ENCODE results near the gene NLGN1. TPM values are rescaled to one million over a fixed set of nuclear protein-coding genes. Genes with fewer than 3 reads are reported as not detected.

NLGN1 gene
- total RNA-seq, 5 donors from 2014 or later (not counting 1 experiment from before 2014, with no cell fraction given) = 0.18 TPM; not detected in 4

GRCh38 chr3:173890091-173890490 is 492.5 kb downstream of the NLGN1 start:
- Mint-ChIP-seq H3K4me1 (no peaks in the 10 kb centered on the region), H3K4me3 (no peak overlapping the region), H3K27me3 (no peaks in the 10 kb centered on the region), H3K36me3 (no peaks in the 10 kb centered on the region), H3K27ac (no peak overlapping the region), H3K9me3 (peaks cover 6 to 9% (median 6%) of the 10 kb centered on the region in 3 donors)
- Histone ChIP-seq H3K36me3 (ENCODE audit: control insufficient read depth in 2 of 2, extremely low read depth in 1 of 2, insufficient read depth in 1 of 2, low read length in 1 of 2) (no peaks in the 10 kb centered on the region), H3K4me1 (ENCODE audit: control insufficient read depth in 1 of 2, extremely low read depth in 1 of 2, insufficient read depth in 2 of 2, low read length in 2 of 2) (no peaks in the 10 kb centered on the region), H3K4me3 (ENCODE audit: control insufficient read depth in 1 of 2, extremely low read depth in 1 of 2, low read length in 1 of 2) (no peak overlapping the region), H3K27ac (ENCODE audit: low read length) (no peak overlapping the region), H3K27me3 (replicated peaks in 1 of 2; ENCODE audit: control insufficient read depth in 2 of 2, extremely low read depth in 1 of 2, insufficient read depth in 2 of 2, low read length in 1 of 2) (no peaks in the 10 kb centered on the region), H3K9me3 (no peaks in the 10 kb centered on the region)
- POLR2A ChIA-PET = interaction anchor here in 1 of 2 donors (0.7 kb wide), 1 partner anchor 796 kb away, joined by 3 read pairs; no protein-coding TSS in a partner anchor
- CTCF ChIA-PET = no interaction called here
- ATAC-seq (replicated peaks in 1 of 4) (no peak), DNase-seq (no peak)
- WGBS (ENCODE audit: insufficient coverage) = no CpG with 5 or more reads among the region's 4 CpGs

- ChIA-PET CTCF (no interaction called here), POLR2A (no interaction called here)
- H3K4me3 ChIP-seq (ENCODE audit: control insufficient read depth in 1 of 2, extremely low read depth in 1 of 2, low read length in 1 of 2) = no peak overlapping the region
- no peak overlapping the region for H3K4me3 Mint-ChIP-seq
- H3K9me3 ChIP-seq = no peaks in the 10 kb centered on the region
- H3K27ac Mint-ChIP-seq = no peak overlapping the region
- no peaks in the 10 kb centered on the region for H3K27me3 ChIP-seq (replicated peaks in 1 of 2; ENCODE audit: control insufficient read depth in 2 of 2, extremely low read depth in 1 of 2, insufficient read depth in 2 of 2, low read length in 1 of 2)
- WGBS (ENCODE audit: insufficient coverage) = no CpG with 5 or more reads among the region's 4 CpGs
- H3K27me3 Mint-ChIP-seq = no peaks in the 10 kb centered on the region
- H3K36me3 Mint-ChIP-seq = no peaks in the 10 kb centered on the region
- peaks cover 7 to 11% (median 9%) of the 10 kb centered on the region in 3 donors for H3K9me3 Mint-ChIP-seq
- H3K4me1 Mint-ChIP-seq = no peaks in the 10 kb centered on the region
- ATAC-seq (replicated peaks in 1 of 4) (no peak), DNase-seq (no peak)
- no peaks in the 10 kb centered on the region for H3K36me3 ChIP-seq (ENCODE audit: control insufficient read depth in 2 of 2, extremely low read depth in 1 of 2, insufficient read depth in 1 of 2, low read length in 1 of 2)
- no peaks in the 10 kb centered on the region for H3K4me1 ChIP-seq (ENCODE audit: control insufficient read depth in 1 of 2, extremely low read depth in 1 of 2, insufficient read depth in 2 of 2, low read length in 2 of 2)
- no peak overlapping the region for H3K27ac ChIP-seq (ENCODE audit: low read length)
Observed at GRCh38 chr3:173891272-173892100, 493.9 kb downstream of the NLGN1 start.

GRCh38 chr3:173892547-173892946 is 495.0 kb downstream of the NLGN1 start:
- Histone ChIP-seq H3K27ac (ENCODE audit: low read length) (no peak overlapping the region), H3K27me3 (replicated peaks in 1 of 2; ENCODE audit: control insufficient read depth in 2 of 2, extremely low read depth in 1 of 2, insufficient read depth in 2 of 2, low read length in 1 of 2) (no peaks in the 10 kb centered on the region), H3K4me3 (ENCODE audit: control insufficient read depth in 1 of 2, extremely low read depth in 1 of 2, low read length in 1 of 2) (no peak overlapping the region), H3K36me3 (ENCODE audit: control insufficient read depth in 2 of 2, extremely low read depth in 1 of 2, insufficient read depth in 1 of 2, low read length in 1 of 2) (no peaks in the 10 kb centered on the region), H3K4me1 (ENCODE audit: control insufficient read depth in 1 of 2, extremely low read depth in 1 of 2, insufficient read depth in 2 of 2, low read length in 2 of 2) (no peaks in the 10 kb centered on the region), H3K9me3 (no peaks in the 10 kb centered on the region)
- Mint-ChIP-seq H3K9me3 (peaks cover 8 to 14% (median 12%) of the 10 kb centered on the region in 3 donors), H3K27me3 (no peaks in the 10 kb centered on the region), H3K4me3 (no peak overlapping the region), H3K4me1 (no peaks in the 10 kb centered on the region), H3K36me3 (no peaks in the 10 kb centered on the region), H3K27ac (no peak overlapping the region)
- no peak for ATAC-seq (replicated peaks in 1 of 4)
- no peak for DNase-seq
- 0% methylated on average over 1 of the region's 4 CpGs for WGBS (ENCODE audit: insufficient coverage)
- ChIA-PET CTCF (no interaction called here), POLR2A (no interaction called here)

- H3K9me3 ChIP-seq = no peaks in the 10 kb centered on the region
- no peak overlapping the region for H3K4me3 Mint-ChIP-seq
- ATAC-seq (replicated peaks in 1 of 4) (no peak), DNase-seq (no peak)
- H3K27ac Mint-ChIP-seq = no peak overlapping the region
- no peaks in the 10 kb centered on the region for H3K4me1 Mint-ChIP-seq
- no peak overlapping the region for H3K4me3 ChIP-seq (ENCODE audit: control insufficient read depth in 1 of 2, extremely low read depth in 1 of 2, low read length in 1 of 2)
- ChIA-PET POLR2A (no interaction called here), CTCF (no interaction called here)
- no peaks in the 10 kb centered on the region for H3K27me3 Mint-ChIP-seq
- H3K27ac ChIP-seq (ENCODE audit: low read length) = no peak overlapping the region
- no peaks in the 10 kb centered on the region for H3K36me3 ChIP-seq (ENCODE audit: control insufficient read depth in 2 of 2, extremely low read depth in 1 of 2, insufficient read depth in 1 of 2, low read length in 1 of 2)
- H3K9me3 Mint-ChIP-seq = peaks cover 8 to 14% (median 12%) of the 10 kb centered on the region in 3 donors
- WGBS (ENCODE audit: insufficient coverage) = 100% methylated on average over 1 of the region's 4 CpGs
- no peaks in the 10 kb centered on the region for H3K27me3 ChIP-seq (replicated peaks in 1 of 2; ENCODE audit: control insufficient read depth in 2 of 2, extremely low read depth in 1 of 2, insufficient read depth in 2 of 2, low read length in 1 of 2)
- no peaks in the 10 kb centered on the region for H3K36me3 Mint-ChIP-seq
- H3K4me1 ChIP-seq (ENCODE audit: control insufficient read depth in 1 of 2, extremely low read depth in 1 of 2, insufficient read depth in 2 of 2, low read length in 2 of 2) = no peaks in the 10 kb centered on the region
Observed at GRCh38 chr3:173893066-173893465, 495.5 kb downstream of the NLGN1 start.

GRCh38 chr3:173893835-173894234 is 496.3 kb downstream of the NLGN1 start:
- POLR2A ChIA-PET = no interaction called here
- H3K36me3 Mint-ChIP-seq = no peaks in the 10 kb centered on the region
- CTCF ChIA-PET = no interaction called here
- no peaks in the 10 kb centered on the region for H3K27me3 Mint-ChIP-seq
- H3K9me3 ChIP-seq = no peaks in the 10 kb centered on the region
- H3K4me1 ChIP-seq (ENCODE audit: control insufficient read depth in 1 of 2, extremely low read depth in 1 of 2, insufficient read depth in 2 of 2, low read length in 2 of 2) = no peaks in the 10 kb centered on the region
- H3K4me3 ChIP-seq (ENCODE audit: control insufficient read depth in 1 of 2, extremely low read depth in 1 of 2, low read length in 1 of 2) = no peak overlapping the region
- peaks cover 8 to 14% (median 12%) of the 10 kb centered on the region in 3 donors for H3K9me3 Mint-ChIP-seq
- H3K27me3 ChIP-seq (replicated peaks in 1 of 2; ENCODE audit: control insufficient read depth in 2 of 2, extremely low read depth in 1 of 2, insufficient read depth in 2 of 2, low read length in 1 of 2) = no peaks in the 10 kb centered on the region
- WGBS (ENCODE audit: insufficient coverage) = 76% methylated on average over 2 of the region's 2 CpGs
- H3K36me3 ChIP-seq (ENCODE audit: control insufficient read depth in 2 of 2, extremely low read depth in 1 of 2, insufficient read depth in 1 of 2, low read length in 1 of 2) = no peaks in the 10 kb centered on the region
- DNase-seq (no peak), ATAC-seq (replicated peaks in 1 of 4) (no peak)
- H3K27ac ChIP-seq (ENCODE audit: low read length) = no peak overlapping the region
- no peak overlapping the region for H3K4me3 Mint-ChIP-seq
- no peak overlapping the region for H3K27ac Mint-ChIP-seq
- no peaks in the 10 kb centered on the region for H3K4me1 Mint-ChIP-seq

GRCh38 chr3:173897631-173898030 is 500.1 kb downstream of the NLGN1 start:
- no peak for ATAC-seq (replicated peaks in 1 of 4)
- H3K4me3 ChIP-seq (ENCODE audit: control insufficient read depth in 1 of 2, extremely low read depth in 1 of 2, low read length in 1 of 2) = no peak overlapping the region
- ChIA-PET CTCF (no interaction called here), POLR2A (no interaction called here)
- Mint-ChIP-seq H3K9me3 (peaks cover 8 to 14% (median 12%) of the 10 kb centered on the region in 3 donors), H3K4me1 (no peaks in the 10 kb centered on the region), H3K36me3 (no peaks in the 10 kb centered on the region), H3K4me3 (no peak overlapping the region), H3K27me3 (no peaks in the 10 kb centered on the region), H3K27ac (no peak overlapping the region)
- no peak overlapping the region for H3K27ac ChIP-seq (ENCODE audit: low read length)
- no peaks in the 10 kb centered on the region for H3K4me1 ChIP-seq (ENCODE audit: control insufficient read depth in 1 of 2, extremely low read depth in 1 of 2, insufficient read depth in 2 of 2, low read length in 2 of 2)
- H3K36me3 ChIP-seq (ENCODE audit: control insufficient read depth in 2 of 2, extremely low read depth in 1 of 2, insufficient read depth in 1 of 2, low read length in 1 of 2) = no peaks in the 10 kb centered on the region
- no peak for DNase-seq
- H3K9me3 ChIP-seq = no peaks in the 10 kb centered on the region
- H3K27me3 ChIP-seq (replicated peaks in 1 of 2; ENCODE audit: control insufficient read depth in 2 of 2, extremely low read depth in 1 of 2, insufficient read depth in 2 of 2, low read length in 1 of 2) = no peaks in the 10 kb centered on the region

Measured in T-cell (primary cell).